Activated naive CD4-positive, alpha-beta T cell treated with anti-CD3 and anti-CD28 coated beads, Interleukin-2, amount 50 U/mL, for 24 hours (primary cell): ENCODE data around the gene RALGPS1.

Experiments used
- H3K27ac Mint-ChIP-seq: one replicate; pipeline ENCODE4 v1.8.0; 2021; ENCODE audit warnings: mild to moderate bottlenecking, mixed read lengths
- H3K27me3 Mint-ChIP-seq: one replicate; pipeline ENCODE4 v1.8.0; 2021; ENCODE audit warnings: mixed read lengths
- H3K36me3 Mint-ChIP-seq: one replicate; pipeline ENCODE4 v1.8.0; 2021; ENCODE audit warnings: mixed read lengths
- H3K4me1 Mint-ChIP-seq: one replicate; pipeline ENCODE4 v1.8.0; 2021; ENCODE audit warnings: mixed read lengths
- H3K4me3 Mint-ChIP-seq: one replicate; pipeline ENCODE4 v1.8.0; 2021; ENCODE audit warnings: mild to moderate bottlenecking, mixed read lengths
- H3K9me3 Mint-ChIP-seq: one replicate; pipeline ENCODE4 v1.8.0; 2021; ENCODE audit warnings: mixed read lengths

The RALGPS1 gene

GRCh38 chr9:127209948-127210640 lies 295.5 kb downstream of the RALGPS1 start:
- Mint-ChIP-seq H3K27me3 (peaks cover 2% of the 10 kb centered on the region), H3K4me1 (no peaks in the 10 kb centered on the region), H3K9me3 (no peaks in the 10 kb centered on the region), H3K4me3 (no peak overlapping the region), H3K36me3 (no peaks in the 10 kb centered on the region), H3K27ac (no peak overlapping the region)

- no peaks in the 10 kb centered on the region for H3K36me3 Mint-ChIP-seq
- H3K4me3 Mint-ChIP-seq: no peak overlapping the region
- no peaks in the 10 kb centered on the region for H3K4me1 Mint-ChIP-seq
- no peak overlapping the region for H3K27ac Mint-ChIP-seq
- H3K27me3 Mint-ChIP-seq: peaks cover 1% of the 10 kb centered on the region
- no peaks in the 10 kb centered on the region for H3K9me3 Mint-ChIP-seq
These were observed 296.5 kb downstream of the RALGPS1 start for GRCh38 chr9:127210851-127211730.

- Mint-ChIP-seq H3K27ac (no peak overlapping the region), H3K4me1 (no peaks in the 10 kb centered on the region)
These were observed 297.4 kb downstream of the RALGPS1 start for GRCh38 chr9:127211983-127212382.

GRCh38 chr9:127212453-127212852 lies 297.9 kb downstream of the RALGPS1 start:
- Mint-ChIP-seq H3K9me3 (no peaks in the 10 kb centered on the region), H3K36me3 (no peaks in the 10 kb centered on the region), H3K4me1 (no peaks in the 10 kb centered on the region), H3K27me3 (no peaks in the 10 kb centered on the region), H3K4me3 (no peak overlapping the region), H3K27ac (no peak overlapping the region)

More at GRCh38 chr9:127211983-127212382, 297.4 kb downstream of the RALGPS1 start:
- Mint-ChIP-seq H3K36me3 (no peaks in the 10 kb centered on the region), H3K9me3 (no peaks in the 10 kb centered on the region), H3K4me3 (no peak overlapping the region), H3K27me3 (no peaks in the 10 kb centered on the region)

- Mint-ChIP-seq H3K4me1 (no peaks in the 10 kb centered on the region), H3K27me3 (no peaks in the 10 kb centered on the region), H3K27ac (no peak overlapping the region), H3K9me3 (no peaks in the 10 kb centered on the region), H3K4me3 (no peak overlapping the region), H3K36me3 (no peaks in the 10 kb centered on the region)
These were observed 299.3 kb downstream of the RALGPS1 start for GRCh38 chr9:127213859-127214258.

GRCh38 chr9:127214421-127215267 lies 300.1 kb downstream of the RALGPS1 start:
- H3K4me3 Mint-ChIP-seq: no peak overlapping the region
- no peaks in the 10 kb centered on the region for H3K9me3 Mint-ChIP-seq
- no peaks in the 10 kb centered on the region for H3K4me1 Mint-ChIP-seq
- H3K27ac Mint-ChIP-seq: no peak overlapping the region
- no peaks in the 10 kb centered on the region for H3K36me3 Mint-ChIP-seq
- no peaks in the 10 kb centered on the region for H3K27me3 Mint-ChIP-seq

GRCh38 chr9:127215268-127216209 lies 301.0 kb downstream of the RALGPS1 start:
- H3K4me1 Mint-ChIP-seq: no peaks in the 10 kb centered on the region
- no peaks in the 10 kb centered on the region for H3K9me3 Mint-ChIP-seq
- no peak overlapping the region for H3K4me3 Mint-ChIP-seq
- H3K27ac Mint-ChIP-seq: no peak overlapping the region
- H3K36me3 Mint-ChIP-seq: no peaks in the 10 kb centered on the region
- no peaks in the 10 kb centered on the region for H3K27me3 Mint-ChIP-seq

GRCh38 chr9:127216210-127216887 lies 301.8 kb downstream of the RALGPS1 start:
- H3K36me3 Mint-ChIP-seq: no peaks in the 10 kb centered on the region
- H3K4me1 Mint-ChIP-seq: peaks cover 2% of the 10 kb centered on the region
- H3K27ac Mint-ChIP-seq: no peak overlapping the region
- no peak overlapping the region for H3K4me3 Mint-ChIP-seq
- no peaks in the 10 kb centered on the region for H3K9me3 Mint-ChIP-seq
- no peaks in the 10 kb centered on the region for H3K27me3 Mint-ChIP-seq

- H3K4me3 Mint-ChIP-seq: no peak overlapping the region
- H3K4me1 Mint-ChIP-seq: peaks cover 7% of the 10 kb centered on the region
- no peak overlapping the region for H3K27ac Mint-ChIP-seq
- no peaks in the 10 kb centered on the region for H3K36me3 Mint-ChIP-seq
- H3K27me3 Mint-ChIP-seq: no peaks in the 10 kb centered on the region
- no peaks in the 10 kb centered on the region for H3K9me3 Mint-ChIP-seq
These were observed 302.3 kb downstream of the RALGPS1 start for GRCh38 chr9:127216888-127217217.

GRCh38 chr9:127218818-127219217 lies 304.2 kb downstream of the RALGPS1 start:
- H3K27ac Mint-ChIP-seq: no peak overlapping the region
- H3K36me3 Mint-ChIP-seq: no peaks in the 10 kb centered on the region
- H3K4me3 Mint-ChIP-seq: no peak overlapping the region

GRCh38 chr9:127219520-127219919 lies 304.9 kb downstream of the RALGPS1 start:
- Mint-ChIP-seq H3K36me3 (no peaks in the 10 kb centered on the region), H3K27ac (peak overlapping the region; percentile 59), H3K4me1 (peaks cover 25% of the 10 kb centered on the region), H3K27me3 (no peaks in the 10 kb centered on the region), H3K9me3 (no peaks in the 10 kb centered on the region), H3K4me3 (no peak overlapping the region)

More at GRCh38 chr9:127218818-127219217, 304.2 kb downstream of the RALGPS1 start:
- Mint-ChIP-seq H3K27me3 (no peaks in the 10 kb centered on the region), H3K4me1 (peaks cover 23% of the 10 kb centered on the region), H3K9me3 (no peaks in the 10 kb centered on the region)

GRCh38 chr9:127221695-127222094 lies 307.1 kb downstream of the RALGPS1 start:
- H3K4me3 Mint-ChIP-seq: no peak overlapping the region
- no peaks in the 10 kb centered on the region for H3K9me3 Mint-ChIP-seq
- H3K4me1 Mint-ChIP-seq: peaks cover 36% of the 10 kb centered on the region
- H3K27me3 Mint-ChIP-seq: no peaks in the 10 kb centered on the region
- no peaks in the 10 kb centered on the region for H3K36me3 Mint-ChIP-seq
- H3K27ac Mint-ChIP-seq: no peak overlapping the region

GRCh38 chr9:127222388-127223095 lies 308.0 kb downstream of the RALGPS1 start:
- Mint-ChIP-seq H3K4me3 (no peak overlapping the region), H3K4me1 (peaks cover 38% of the 10 kb centered on the region), H3K9me3 (no peaks in the 10 kb centered on the region), H3K36me3 (no peaks in the 10 kb centered on the region), H3K27ac (no peak overlapping the region), H3K27me3 (no peaks in the 10 kb centered on the region)

GRCh38 chr9:127223266-127223665 lies 308.7 kb downstream of the RALGPS1 start:
- H3K4me3 Mint-ChIP-seq: no peak overlapping the region
- no peaks in the 10 kb centered on the region for H3K9me3 Mint-ChIP-seq
- no peaks in the 10 kb centered on the region for H3K36me3 Mint-ChIP-seq
- H3K27me3 Mint-ChIP-seq: no peaks in the 10 kb centered on the region
- no peak overlapping the region for H3K27ac Mint-ChIP-seq
- peaks cover 38% of the 10 kb centered on the region for H3K4me1 Mint-ChIP-seq
